ENCODE data around the gene ARHGAP18. TPM values are rescaled to one million over a fixed set of nuclear protein-coding genes. Genes with fewer than 3 reads are reported as not detected.
A peak's percentile ranks its signal among the peaks of the same experiment; 100 is the strongest.

The ARHGAP18 gene
- total and polyA plus RNA-seq, 2 of the 13 experiments (the other 11 are each of a cell fraction or from before 2014, with no cell fraction given), result 58.2 to 115 TPM

DNA sequence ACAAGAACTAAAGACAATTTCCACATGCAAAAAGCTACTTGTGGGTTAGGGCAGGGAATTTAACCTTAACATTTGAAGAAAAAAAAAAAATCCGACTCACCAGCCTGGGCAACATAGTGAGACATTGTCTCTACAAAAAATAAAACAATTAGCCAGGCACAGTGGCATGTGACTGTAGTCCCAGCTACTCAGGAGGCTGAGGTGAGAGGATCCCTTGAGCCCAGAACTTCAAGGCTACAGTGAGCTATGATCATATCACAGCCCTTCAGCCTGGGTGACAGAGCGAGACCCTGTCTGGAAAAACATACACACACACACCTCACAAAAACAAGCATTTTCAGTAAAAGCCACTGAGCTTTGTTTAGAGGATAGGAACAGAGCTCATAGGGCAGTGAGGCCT, 56.2 kb downstream of the ARHGAP18 start (continued):
- TF ChIP-seq HNRNPH1 (optimal IDR thresholded peaks at IDR 0.05; ENCODE audit: low read depth, low read length) (no peak), SYNCRIP (IDR thresholded peaks at IDR 0.05; ENCODE audit: insufficient read depth, low read depth, low read length) (no peak), RFX3 (CRISPR knock-in tag; IDR thresholded peaks at IDR 0.05) (no peak), SIX4 (CRISPR knock-in tag; IDR thresholded peaks at IDR 0.05) (no peak), ZNF670 (CRISPR knock-in tag; IDR thresholded peaks at IDR 0.05; ENCODE audit: borderline replicate concordance) (no peak), ELF3 (CRISPR knock-in tag; IDR thresholded peaks at IDR 0.05) (no peak), SPEN (CRISPR knock-in tag; IDR thresholded peaks at IDR 0.05; ENCODE audit: low read depth) (no peak), ZNF138 (CRISPR knock-in tag; IDR thresholded peaks at IDR 0.05; ENCODE audit: low read depth) (no peak), SOX6 (IDR thresholded peaks at IDR 0.05) (no peak), SOX6 (CRISPR knock-in tag; IDR thresholded peaks at IDR 0.05) (peak; percentile 32), HHEX (CRISPR knock-in tag; IDR thresholded peaks at IDR 0.05) (no peak), ZBTB7B (CRISPR knock-in tag; IDR thresholded peaks at IDR 0.05) (no peak), ZNF644 (CRISPR knock-in tag; IDR thresholded peaks at IDR 0.05; ENCODE audit: low read depth) (no peak), AKAP8 (CRISPR knock-in tag; IDR thresholded peaks at IDR 0.05) (no peak)
- TF ChIP-seq, protein P1, sequence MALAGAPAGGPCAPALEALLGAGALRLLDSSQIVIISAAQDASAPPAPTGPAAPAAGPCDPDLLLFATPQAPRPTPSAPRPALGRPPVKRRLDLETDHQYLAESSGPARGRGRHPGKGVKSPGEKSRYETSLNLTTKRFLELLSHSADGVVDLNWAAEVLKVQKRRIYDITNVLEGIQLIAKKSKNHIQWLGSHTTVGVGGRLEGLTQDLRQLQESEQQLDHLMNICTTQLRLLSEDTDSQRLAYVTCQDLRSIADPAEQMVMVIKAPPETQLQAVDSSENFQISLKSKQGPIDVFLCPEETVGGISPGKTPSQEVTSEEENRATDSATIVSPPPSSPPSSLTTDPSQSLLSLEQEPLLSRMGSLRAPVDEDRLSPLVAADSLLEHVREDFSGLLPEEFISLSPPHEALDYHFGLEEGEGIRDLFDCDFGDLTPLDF (CRISPR knock-in tag; IDR thresholded peaks at IDR 0.05), result no peak
- TF ChIP-seq, protein P2, sequence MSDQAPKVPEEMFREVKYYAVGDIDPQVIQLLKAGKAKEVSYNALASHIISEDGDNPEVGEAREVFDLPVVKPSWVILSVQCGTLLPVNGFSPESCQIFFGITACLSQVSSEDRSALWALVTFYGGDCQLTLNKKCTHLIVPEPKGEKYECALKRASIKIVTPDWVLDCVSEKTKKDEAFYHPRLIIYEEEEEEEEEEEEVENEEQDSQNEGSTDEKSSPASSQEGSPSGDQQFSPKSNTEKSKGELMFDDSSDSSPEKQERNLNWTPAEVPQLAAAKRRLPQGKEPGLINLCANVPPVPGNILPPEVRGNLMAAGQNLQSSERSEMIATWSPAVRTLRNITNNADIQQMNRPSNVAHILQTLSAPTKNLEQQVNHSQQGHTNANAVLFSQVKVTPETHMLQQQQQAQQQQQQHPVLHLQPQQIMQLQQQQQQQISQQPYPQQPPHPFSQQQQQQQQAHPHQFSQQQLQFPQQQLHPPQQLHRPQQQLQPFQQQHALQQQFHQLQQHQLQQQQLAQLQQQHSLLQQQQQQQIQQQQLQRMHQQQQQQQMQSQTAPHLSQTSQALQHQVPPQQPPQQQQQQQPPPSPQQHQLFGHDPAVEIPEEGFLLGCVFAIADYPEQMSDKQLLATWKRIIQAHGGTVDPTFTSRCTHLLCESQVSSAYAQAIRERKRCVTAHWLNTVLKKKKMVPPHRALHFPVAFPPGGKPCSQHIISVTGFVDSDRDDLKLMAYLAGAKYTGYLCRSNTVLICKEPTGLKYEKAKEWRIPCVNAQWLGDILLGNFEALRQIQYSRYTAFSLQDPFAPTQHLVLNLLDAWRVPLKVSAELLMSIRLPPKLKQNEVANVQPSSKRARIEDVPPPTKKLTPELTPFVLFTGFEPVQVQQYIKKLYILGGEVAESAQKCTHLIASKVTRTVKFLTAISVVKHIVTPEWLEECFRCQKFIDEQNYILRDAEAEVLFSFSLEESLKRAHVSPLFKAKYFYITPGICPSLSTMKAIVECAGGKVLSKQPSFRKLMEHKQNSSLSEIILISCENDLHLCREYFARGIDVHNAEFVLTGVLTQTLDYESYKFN (CRISPR knock-in tag; conservative IDR thresholded peaks at IDR 0.05), result 0 out of 2 replicates have a peak, but pooled peaks have one; percentile 20
- TF ChIP-seq, protein P3, sequence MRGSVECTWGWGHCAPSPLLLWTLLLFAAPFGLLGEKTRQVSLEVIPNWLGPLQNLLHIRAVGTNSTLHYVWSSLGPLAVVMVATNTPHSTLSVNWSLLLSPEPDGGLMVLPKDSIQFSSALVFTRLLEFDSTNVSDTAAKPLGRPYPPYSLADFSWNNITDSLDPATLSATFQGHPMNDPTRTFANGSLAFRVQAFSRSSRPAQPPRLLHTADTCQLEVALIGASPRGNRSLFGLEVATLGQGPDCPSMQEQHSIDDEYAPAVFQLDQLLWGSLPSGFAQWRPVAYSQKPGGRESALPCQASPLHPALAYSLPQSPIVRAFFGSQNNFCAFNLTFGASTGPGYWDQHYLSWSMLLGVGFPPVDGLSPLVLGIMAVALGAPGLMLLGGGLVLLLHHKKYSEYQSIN (CRISPR knock-in tag; IDR thresholded peaks at IDR 0.05; ENCODE audit: borderline replicate concordance), result no peak
